Right atrium auricular region (tissue), 2 donors: ENCODE data around the gene ACAP3. TPM values are rescaled to one million over a fixed set of nuclear protein-coding genes. Genes with fewer than 3 reads are reported as not detected.
"Not testable (repeated sequence)": the region's sequence is repeated elsewhere in the genome, so short reads cannot be mapped to it uniquely, and the experiment has no call there.

Experiments used
- DNase-seq: peaks from one replicate; pipeline ENCODE4 v3.0.0-alpha.2; 2019; ENCODE audit warnings: low spot score
- H3K27ac ChIP-seq, 2 donors: fragments of 200-600 bp; sonication (generic); 1 replicate in 1 of 2; 2 replicates in 1 of 2; pipeline ENCODE4 v1.5.1; 2016 to 2019
- H3K27me3 ChIP-seq, 2 donors: fragments of 200-600 bp; sonication (generic); one replicate each; pipeline versions ENCODE4 v1.5.1 to v1.6.0; 2017 to 2019
- H3K36me3 ChIP-seq: fragments of 200-600 bp; sonication (generic); one replicate; pipeline ENCODE4 v1.5.1; 2016
- H3K4me1 ChIP-seq, 2 donors: fragments of 200-600 bp; sonication (generic); one replicate each; pipeline versions ENCODE4 v1.5.1 to v1.6.0; 2017 to 2019
- H3K4me3 ChIP-seq, 2 donors: fragments of 200-600 bp; sonication (generic); 1 replicate in 1 of 2; 2 replicates in 1 of 2; pipeline ENCODE4 v1.5.1; 2017 to 2019; ENCODE audit warnings: mild to moderate bottlenecking in 1 of 2, moderate library complexity in 1 of 2
- H3K9me3 ChIP-seq, 2 donors: fragments of 200-600 bp; sonication (generic); one replicate each; pipeline ENCODE4 v1.5.1; 2019
- total RNA-seq, 2 donors: library from RNA; depleted of rRNA; stranded (reverse); fragments of >200 nt; gene quantifications; one replicate each; pipeline ENCODE4 v1.1.0, GENCODE V29; 2016
- TF ChIP-seq, protein P1 (sequence below), 2 donors: fragments of 200-600 bp; sonication (generic); IDR thresholded peaks; one replicate each; pipeline ENCODE4 v1.5.1; 2019; ENCODE audit warnings: antibody characterized with exemption in 2 of 2

ACAP3 gene
- total RNA-seq, 2 donors from 2014 or later = 19.5 to 20.4 TPM

DNA sequence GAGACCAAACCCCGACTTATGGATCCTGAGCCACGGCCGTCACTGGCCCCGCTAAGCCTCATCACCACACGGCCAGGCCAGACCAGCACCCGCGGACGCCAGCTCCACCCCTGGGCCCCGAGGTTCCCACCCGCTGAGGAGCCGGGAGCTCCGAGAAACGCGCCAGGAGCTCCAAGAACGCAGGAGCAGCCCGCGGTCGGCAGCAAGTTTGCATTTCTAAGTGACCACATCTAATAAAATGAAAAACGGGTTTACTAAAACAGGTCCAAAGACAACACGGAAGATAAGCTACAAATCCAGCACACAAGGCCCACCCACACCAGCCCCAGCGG lies 53.1 kb downstream of the ACAP3 start:
- TF ChIP-seq, protein P1, sequence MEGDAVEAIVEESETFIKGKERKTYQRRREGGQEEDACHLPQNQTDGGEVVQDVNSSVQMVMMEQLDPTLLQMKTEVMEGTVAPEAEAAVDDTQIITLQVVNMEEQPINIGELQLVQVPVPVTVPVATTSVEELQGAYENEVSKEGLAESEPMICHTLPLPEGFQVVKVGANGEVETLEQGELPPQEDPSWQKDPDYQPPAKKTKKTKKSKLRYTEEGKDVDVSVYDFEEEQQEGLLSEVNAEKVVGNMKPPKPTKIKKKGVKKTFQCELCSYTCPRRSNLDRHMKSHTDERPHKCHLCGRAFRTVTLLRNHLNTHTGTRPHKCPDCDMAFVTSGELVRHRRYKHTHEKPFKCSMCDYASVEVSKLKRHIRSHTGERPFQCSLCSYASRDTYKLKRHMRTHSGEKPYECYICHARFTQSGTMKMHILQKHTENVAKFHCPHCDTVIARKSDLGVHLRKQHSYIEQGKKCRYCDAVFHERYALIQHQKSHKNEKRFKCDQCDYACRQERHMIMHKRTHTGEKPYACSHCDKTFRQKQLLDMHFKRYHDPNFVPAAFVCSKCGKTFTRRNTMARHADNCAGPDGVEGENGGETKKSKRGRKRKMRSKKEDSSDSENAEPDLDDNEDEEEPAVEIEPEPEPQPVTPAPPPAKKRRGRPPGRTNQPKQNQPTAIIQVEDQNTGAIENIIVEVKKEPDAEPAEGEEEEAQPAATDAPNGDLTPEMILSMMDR (IDR thresholded peaks at IDR 0.05) = no peak
- Histone ChIP-seq H3K4me1 (peaks cover 0 to 14% of the 10 kb centered on the region in 2 donors), H3K4me3 (no peak overlapping the region), H3K27ac (no peak overlapping the region), H3K27me3 (no peaks in the 10 kb centered on the region), H3K36me3 (peaks cover 45% of the 10 kb centered on the region), H3K9me3 (no peaks in the 10 kb centered on the region)
- DNase-seq = no peak

DNA sequence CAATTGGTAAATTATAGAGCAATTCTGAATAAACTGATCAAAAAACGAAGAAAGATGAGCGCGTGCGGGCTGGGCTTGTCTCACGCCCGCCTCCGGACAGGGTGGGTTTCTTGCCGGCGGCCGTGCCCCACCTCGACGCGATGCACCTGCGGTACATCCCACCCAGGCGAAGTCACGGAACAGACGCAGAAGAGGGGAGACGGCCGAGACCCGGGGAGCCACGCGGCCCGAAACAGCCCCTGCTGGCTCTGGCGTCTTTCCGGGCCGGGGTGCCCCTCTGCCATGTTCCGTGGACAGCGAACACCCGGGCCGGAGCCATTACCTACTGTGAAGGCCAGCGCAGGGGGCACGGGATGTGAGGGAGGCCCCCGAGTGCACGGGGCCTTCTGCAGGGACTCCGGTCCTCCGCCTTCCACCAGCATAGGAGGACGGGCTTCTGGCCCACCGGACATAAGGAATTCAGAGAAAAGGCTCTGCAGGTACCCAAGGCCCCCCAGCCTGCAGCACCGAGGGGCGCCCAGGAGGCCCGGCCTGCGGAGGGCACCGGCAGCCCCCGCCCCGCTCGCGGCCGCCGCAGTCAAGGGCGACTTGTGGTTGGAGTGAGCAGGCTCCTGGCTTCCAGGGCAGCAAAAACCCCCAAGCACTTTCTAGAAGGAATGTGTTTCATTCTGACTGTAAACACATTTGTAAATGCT lies 53.6 kb downstream of the ACAP3 start:
- peaks cover 0 to 9% of the 10 kb centered on the region in 2 donors for H3K4me1 ChIP-seq
- H3K27me3 ChIP-seq = no peaks in the 10 kb centered on the region
- no peak overlapping the region for H3K4me3 ChIP-seq
- H3K36me3 ChIP-seq = peaks cover 40% of the 10 kb centered on the region
- H3K9me3 ChIP-seq = no peaks in the 10 kb centered on the region
- TF ChIP-seq, protein P1 (IDR thresholded peaks at IDR 0.05) = no peak
- no peak overlapping the region for H3K27ac ChIP-seq
- no peak for DNase-seq

GRCh38 chr1:1253314-1253713 lies 54.4 kb downstream of the ACAP3 start:
- peaks cover 38% of the 10 kb centered on the region for H3K36me3 ChIP-seq
- peaks cover 0 to 1% of the 10 kb centered on the region in 2 donors for H3K4me1 ChIP-seq
- no peaks in the 10 kb centered on the region for H3K27me3 ChIP-seq
- TF ChIP-seq, protein P1 (IDR thresholded peaks at IDR 0.05) = no peak
- no peaks in the 10 kb centered on the region for H3K9me3 ChIP-seq
- no peak overlapping the region for H3K4me3 ChIP-seq
- no peak for DNase-seq
- no peak overlapping the region for H3K27ac ChIP-seq

DNA sequence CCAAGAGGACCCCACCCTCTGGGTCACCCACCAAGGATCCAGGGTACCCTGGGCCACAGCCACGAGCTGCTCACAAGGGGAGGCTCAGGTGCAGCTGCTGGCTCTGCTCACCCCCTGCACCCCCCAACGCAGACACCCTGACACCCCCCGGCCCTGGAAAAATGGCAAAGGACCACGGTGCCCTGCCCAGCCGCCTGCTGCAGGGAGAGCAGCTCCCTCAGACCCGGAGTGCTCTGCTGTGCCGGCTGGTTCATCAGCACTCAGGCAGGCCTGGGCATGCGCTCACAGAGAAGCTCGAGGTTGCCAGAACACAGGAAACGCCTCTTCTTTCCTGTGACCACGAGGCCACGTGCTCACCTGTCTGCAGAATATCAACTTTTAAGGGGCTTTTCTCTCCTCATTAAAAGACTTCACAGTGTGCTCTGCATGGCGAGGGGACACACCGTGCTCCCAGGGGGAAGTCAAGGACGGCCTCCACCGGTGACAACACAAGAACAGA lies 56.9 kb downstream of the ACAP3 start:
- Histone ChIP-seq H3K4me3 (no peak overlapping the region), H3K27me3 (peaks cover 0 to 6% of the 10 kb centered on the region in 2 donors), H3K36me3 (peaks cover 27% of the 10 kb centered on the region), H3K27ac (no peak overlapping the region), H3K4me1 (peaks cover 0 to 13% of the 10 kb centered on the region in 2 donors), H3K9me3 (no peaks in the 10 kb centered on the region)
- DNase-seq = no peak
- TF ChIP-seq, protein P1 (IDR thresholded peaks at IDR 0.05) = no peak

GRCh38 chr1:1248009-1248913 lies 59.5 kb downstream of the ACAP3 start:
- not testable (repeated sequence) for H3K9me3 ChIP-seq, H3K4me3 ChIP-seq, H3K27me3 ChIP-seq, DNase-seq, H3K36me3 ChIP-seq, H3K27ac ChIP-seq
- peaks cover 0 to 14% of the 10 kb centered on the region in 2 donors for H3K4me1 ChIP-seq

- Histone ChIP-seq H3K36me3 (no peaks in the 10 kb centered on the region), H3K27me3 (peaks cover 4 to 8% of the 10 kb centered on the region in 2 donors), H3K9me3 (no peaks in the 10 kb centered on the region), H3K27ac (no peak overlapping the region), H3K4me1 (peaks cover 0 to 14% of the 10 kb centered on the region in 2 donors), H3K4me3 (no peak overlapping the region)
- DNase-seq = no peak
- TF ChIP-seq, protein P1 (IDR thresholded peaks at IDR 0.05) = no peak
These were observed 60.3 kb downstream of the ACAP3 start for GRCh38 chr1:1247341-1247913.
